HEK293 (cell line): ENCODE results near the gene AR.

Experiments used
- CTCF ChIA-PET: fragments of 350-600 bp; formaldehyde crosslinking; extraction: SDS; loops from one replicate; lab custom pipeline; 2021; ENCODE audit warnings: antibody characterized with exemption; lab: Yijun Ruan, JAX
- POLR2A ChIA-PET: fragments of 300-600 bp; formaldehyde crosslinking; extraction: SDS; loops from one replicate; lab custom pipeline; 2020; ENCODE audit warnings: antibody characterized with exemption, inconsistent platforms; lab: Yijun Ruan, JAX
- H3K27ac ChIP-seq: fragments of 200-500 bp; sonication (Bioruptor generic); 2 replicates; pipeline ENCODE4 v1.5.1; 2014; ENCODE audit warnings: low read depth, low read length, control low read depth, inconsistent platforms; ENCODE audit errors: extremely low read depth
- H3K36me3 ChIP-seq, 2 experiments: fragments of 200-500 bp in 1 of 2; sonication (Bioruptor generic) in 1 of 2; 1 replicate in 1 of 2; 2 replicates in 1 of 2; pipeline ENCODE4 v1.5.1; 2014 to 2017; ENCODE audit warnings: inconsistent platforms in 2 of 2, low read length in 2 of 2; ENCODE audit not compliant: control insufficient read depth in 2 of 2, insufficient read depth in 1 of 2
- H3K4me1 ChIP-seq: fragments of 200-500 bp; sonication (Bioruptor generic); 2 replicates; pipeline ENCODE4 v1.5.1; 2014; ENCODE audit warnings: mild to moderate bottlenecking, low read length, inconsistent platforms; ENCODE audit not compliant: control insufficient read depth, insufficient read depth
- H3K4me3 ChIP-seq: 2 replicates; pipeline ENCODE4 v1.5.1; 2011; ENCODE audit warnings: low read depth, mild to moderate bottlenecking, control low read depth, low read length, moderate library complexity
- H3K9me3 ChIP-seq: fragments of 200-500 bp; sonication (Bioruptor generic); 2 replicates; pipeline ENCODE4 v1.5.1; 2014; ENCODE audit warnings: low read depth, low read length, inconsistent platforms; ENCODE audit not compliant: control insufficient read depth, insufficient read depth
- GLI4 ChIP-seq: fragments of 450-650 bp; formaldehyde crosslinking; IDR thresholded peaks from 2 replicates; pipeline ENCODE4 v1.5.1; 2016; ENCODE audit warnings: missing biosample characterization, missing genetic modification characterization
- SALL2 ChIP-seq: fragments of 450-650 bp; formaldehyde crosslinking; IDR thresholded peaks from 2 replicates; pipeline ENCODE4 v1.5.0; 2017; ENCODE audit warnings: missing biosample characterization, mild to moderate bottlenecking, missing genetic modification characterization, borderline replicate concordance
- YY2 ChIP-seq: fragments of 450-650 bp; formaldehyde crosslinking; IDR thresholded peaks from 2 replicates; pipeline ENCODE4 v1.5.1; 2016; ENCODE audit warnings: missing biosample characterization, missing genetic modification characterization
- ZBTB17 ChIP-seq: fragments of 450-650 bp; formaldehyde crosslinking; IDR thresholded peaks from 2 replicates; pipeline ENCODE4 v1.5.1; 2016; ENCODE audit warnings: missing biosample characterization, missing genetic modification characterization
- ZBTB20 ChIP-seq: fragments of 450-650 bp; formaldehyde crosslinking; IDR thresholded peaks from 2 replicates; pipeline ENCODE4 v1.5.1; 2016; ENCODE audit warnings: missing biosample characterization, missing genetic modification characterization
- ZFP3 ChIP-seq: fragments of 450-650 bp; formaldehyde crosslinking; IDR thresholded peaks from 2 replicates; pipeline ENCODE4 v1.5.1; 2016; ENCODE audit warnings: low read depth, missing biosample characterization, missing genetic modification characterization
- ZNF155 ChIP-seq: fragments of 450-650 bp; formaldehyde crosslinking; IDR thresholded peaks from 2 replicates; pipeline ENCODE4 v1.5.1; 2016; ENCODE audit warnings: missing biosample characterization, missing genetic modification characterization
- ZNF174 ChIP-seq: fragments of 450-650 bp; formaldehyde crosslinking; IDR thresholded peaks from 2 replicates; pipeline ENCODE4 v1.5.0; 2017; ENCODE audit warnings: missing biosample characterization, mild to moderate bottlenecking, missing genetic modification characterization
- ZNF37A ChIP-seq: fragments of 450-650 bp; IDR thresholded peaks from 2 replicates; pipeline ENCODE4 v1.5.1; 2018; ENCODE audit warnings: missing biosample characterization, missing genetic modification characterization
- ZNF394 ChIP-seq: fragments of 450-650 bp; formaldehyde crosslinking; IDR thresholded peaks from 2 replicates; pipeline ENCODE4 v1.5.1; 2016; ENCODE audit warnings: missing biosample characterization, missing genetic modification characterization, mild to moderate bottlenecking, moderate library complexity, borderline replicate concordance
- ZNF433 ChIP-seq: fragments of 450-650 bp; formaldehyde crosslinking; IDR thresholded peaks from 2 replicates; pipeline ENCODE4 v1.5.1; 2016; ENCODE audit warnings: missing biosample characterization, missing genetic modification characterization, low read depth
- ZNF626 ChIP-seq: fragments of 450-650 bp; sonication (Bioruptor Pico); formaldehyde crosslinking; IDR thresholded peaks from 2 replicates; pipeline ENCODE4 v1.5.1; 2018; ENCODE audit warnings: missing biosample characterization, missing genetic modification characterization, inconsistent platforms
- ZNF629 ChIP-seq: fragments of 450-650 bp; formaldehyde crosslinking; IDR thresholded peaks from 2 replicates; pipeline ENCODE4 v1.5.1; 2017; ENCODE audit warnings: missing biosample characterization, missing genetic modification characterization
- ZNF670 ChIP-seq: fragments of 450-650 bp; formaldehyde crosslinking; IDR thresholded peaks from 2 replicates; pipeline ENCODE4 v1.5.1; 2016; ENCODE audit warnings: missing biosample characterization, missing genetic modification characterization, low read depth
- TF ChIP-seq, protein P1 (sequence below): fragments of 450-650 bp; formaldehyde crosslinking; IDR thresholded peaks from 2 replicates; pipeline ENCODE4 v1.5.1; 2016; ENCODE audit warnings: missing biosample characterization, missing genetic modification characterization
- TF ChIP-seq, protein P2 (sequence below): fragments of 450-650 bp; formaldehyde crosslinking; IDR thresholded peaks from 2 replicates; pipeline ENCODE4 v1.5.1; 2016; ENCODE audit warnings: missing biosample characterization, missing genetic modification characterization
- TF ChIP-seq, protein P3 (sequence below): sonication (generic); formaldehyde crosslinking; IDR thresholded peaks from 2 replicates; pipeline ENCODE4 v1.8.1; 2022; ENCODE audit warnings: mild to moderate bottlenecking, moderate library complexity, missing genetic modification reagents
- TF ChIP-seq, protein P4 (sequence below): fragments of 450-650 bp; formaldehyde crosslinking; IDR thresholded peaks from 2 replicates; pipeline ENCODE4 v1.5.1; 2016; ENCODE audit warnings: missing biosample characterization, missing genetic modification characterization, borderline replicate concordance
- TF ChIP-seq, protein P5 (sequence below): fragments of 450-650 bp; formaldehyde crosslinking; IDR thresholded peaks from 2 replicates; pipeline ENCODE4 v1.5.1; 2016; ENCODE audit warnings: missing biosample characterization, missing genetic modification characterization

AR gene

DNA sequence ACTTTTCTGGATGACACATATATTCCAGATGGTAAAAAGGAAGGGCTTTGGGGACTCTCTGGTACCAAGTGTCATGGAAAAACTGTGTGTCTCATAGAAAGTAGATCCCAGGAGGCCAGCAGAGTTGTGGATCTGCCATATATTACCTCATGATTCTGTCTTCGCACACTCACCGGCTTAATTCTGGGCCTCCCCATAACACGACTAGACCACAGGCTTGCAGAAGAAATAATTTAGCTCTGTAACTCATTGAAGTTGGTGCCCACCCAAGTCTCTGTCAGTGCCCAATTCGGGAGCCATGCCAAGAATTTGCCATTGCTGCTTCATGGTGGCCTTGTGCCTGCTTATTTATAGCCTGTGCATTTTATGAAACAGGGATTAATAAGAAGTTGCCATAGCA is 104.5 kb downstream of the AR start:
- H3K36me3 ChIP-seq: peaks cover 0 to 30% of the 10 kb centered on the region in 2 experiments; a peak in 1 of 3 replicates
- TF ChIP-seq ZNF155 (tag by site-specific recombination) (no peak), ZNF670 (tag by site-specific recombination) (no peak), ZNF433 (tag by site-specific recombination) (no peak), ZNF626 (no peak), ZNF174 (tag by site-specific recombination) (no peak), GLI4 (tag by site-specific recombination) (no peak), ZBTB20 (tag by site-specific recombination) (no peak), ZBTB17 (tag by site-specific recombination) (no peak), ZNF629 (tag by site-specific recombination) (no peak), ZNF394 (no peak), ZFP3 (no peak), ZNF37A (tag by site-specific recombination) (no peak), YY2 (tag by site-specific recombination) (no peak), SALL2 (tag by site-specific recombination) (no peak)
- TF ChIP-seq, protein P1, sequence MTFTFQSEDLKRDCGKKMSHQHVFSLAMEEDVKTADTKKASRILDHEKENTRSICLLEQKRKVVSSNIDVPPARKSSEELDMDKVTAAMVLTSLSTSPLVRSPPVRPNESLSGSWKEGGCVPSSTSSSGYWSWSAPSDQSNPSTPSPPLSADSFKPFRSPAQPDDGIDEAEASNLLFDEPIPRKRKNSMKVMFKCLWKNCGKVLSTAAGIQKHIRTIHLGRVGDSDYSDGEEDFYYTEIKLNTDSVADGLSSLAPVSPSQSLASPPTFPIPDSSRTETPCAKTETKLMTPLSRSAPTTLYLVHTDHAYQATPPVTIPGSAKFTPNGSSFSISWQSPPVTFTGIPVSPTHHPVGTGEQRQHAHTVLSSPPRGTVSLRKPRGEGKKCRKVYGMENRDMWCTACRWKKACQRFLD (tag by site-specific recombination): no peak
- TF ChIP-seq, protein P2, sequence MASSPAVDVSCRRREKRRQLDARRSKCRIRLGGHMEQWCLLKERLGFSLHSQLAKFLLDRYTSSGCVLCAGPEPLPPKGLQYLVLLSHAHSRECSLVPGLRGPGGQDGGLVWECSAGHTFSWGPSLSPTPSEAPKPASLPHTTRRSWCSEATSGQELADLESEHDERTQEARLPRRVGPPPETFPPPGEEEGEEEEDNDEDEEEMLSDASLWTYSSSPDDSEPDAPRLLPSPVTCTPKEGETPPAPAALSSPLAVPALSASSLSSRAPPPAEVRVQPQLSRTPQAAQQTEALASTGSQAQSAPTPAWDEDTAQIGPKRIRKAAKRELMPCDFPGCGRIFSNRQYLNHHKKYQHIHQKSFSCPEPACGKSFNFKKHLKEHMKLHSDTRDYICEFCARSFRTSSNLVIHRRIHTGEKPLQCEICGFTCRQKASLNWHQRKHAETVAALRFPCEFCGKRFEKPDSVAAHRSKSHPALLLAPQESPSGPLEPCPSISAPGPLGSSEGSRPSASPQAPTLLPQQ (tag by site-specific recombination): no peak
- TF ChIP-seq, protein P3, sequence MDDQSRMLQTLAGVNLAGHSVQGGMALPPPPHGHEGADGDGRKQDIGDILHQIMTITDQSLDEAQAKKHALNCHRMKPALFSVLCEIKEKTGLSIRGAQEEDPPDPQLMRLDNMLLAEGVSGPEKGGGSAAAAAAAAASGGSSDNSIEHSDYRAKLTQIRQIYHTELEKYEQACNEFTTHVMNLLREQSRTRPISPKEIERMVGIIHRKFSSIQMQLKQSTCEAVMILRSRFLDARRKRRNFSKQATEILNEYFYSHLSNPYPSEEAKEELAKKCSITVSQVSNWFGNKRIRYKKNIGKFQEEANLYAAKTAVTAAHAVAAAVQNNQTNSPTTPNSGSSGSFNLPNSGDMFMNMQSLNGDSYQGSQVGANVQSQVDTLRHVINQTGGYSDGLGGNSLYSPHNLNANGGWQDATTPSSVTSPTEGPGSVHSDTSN: no peak
- TF ChIP-seq, protein P4, sequence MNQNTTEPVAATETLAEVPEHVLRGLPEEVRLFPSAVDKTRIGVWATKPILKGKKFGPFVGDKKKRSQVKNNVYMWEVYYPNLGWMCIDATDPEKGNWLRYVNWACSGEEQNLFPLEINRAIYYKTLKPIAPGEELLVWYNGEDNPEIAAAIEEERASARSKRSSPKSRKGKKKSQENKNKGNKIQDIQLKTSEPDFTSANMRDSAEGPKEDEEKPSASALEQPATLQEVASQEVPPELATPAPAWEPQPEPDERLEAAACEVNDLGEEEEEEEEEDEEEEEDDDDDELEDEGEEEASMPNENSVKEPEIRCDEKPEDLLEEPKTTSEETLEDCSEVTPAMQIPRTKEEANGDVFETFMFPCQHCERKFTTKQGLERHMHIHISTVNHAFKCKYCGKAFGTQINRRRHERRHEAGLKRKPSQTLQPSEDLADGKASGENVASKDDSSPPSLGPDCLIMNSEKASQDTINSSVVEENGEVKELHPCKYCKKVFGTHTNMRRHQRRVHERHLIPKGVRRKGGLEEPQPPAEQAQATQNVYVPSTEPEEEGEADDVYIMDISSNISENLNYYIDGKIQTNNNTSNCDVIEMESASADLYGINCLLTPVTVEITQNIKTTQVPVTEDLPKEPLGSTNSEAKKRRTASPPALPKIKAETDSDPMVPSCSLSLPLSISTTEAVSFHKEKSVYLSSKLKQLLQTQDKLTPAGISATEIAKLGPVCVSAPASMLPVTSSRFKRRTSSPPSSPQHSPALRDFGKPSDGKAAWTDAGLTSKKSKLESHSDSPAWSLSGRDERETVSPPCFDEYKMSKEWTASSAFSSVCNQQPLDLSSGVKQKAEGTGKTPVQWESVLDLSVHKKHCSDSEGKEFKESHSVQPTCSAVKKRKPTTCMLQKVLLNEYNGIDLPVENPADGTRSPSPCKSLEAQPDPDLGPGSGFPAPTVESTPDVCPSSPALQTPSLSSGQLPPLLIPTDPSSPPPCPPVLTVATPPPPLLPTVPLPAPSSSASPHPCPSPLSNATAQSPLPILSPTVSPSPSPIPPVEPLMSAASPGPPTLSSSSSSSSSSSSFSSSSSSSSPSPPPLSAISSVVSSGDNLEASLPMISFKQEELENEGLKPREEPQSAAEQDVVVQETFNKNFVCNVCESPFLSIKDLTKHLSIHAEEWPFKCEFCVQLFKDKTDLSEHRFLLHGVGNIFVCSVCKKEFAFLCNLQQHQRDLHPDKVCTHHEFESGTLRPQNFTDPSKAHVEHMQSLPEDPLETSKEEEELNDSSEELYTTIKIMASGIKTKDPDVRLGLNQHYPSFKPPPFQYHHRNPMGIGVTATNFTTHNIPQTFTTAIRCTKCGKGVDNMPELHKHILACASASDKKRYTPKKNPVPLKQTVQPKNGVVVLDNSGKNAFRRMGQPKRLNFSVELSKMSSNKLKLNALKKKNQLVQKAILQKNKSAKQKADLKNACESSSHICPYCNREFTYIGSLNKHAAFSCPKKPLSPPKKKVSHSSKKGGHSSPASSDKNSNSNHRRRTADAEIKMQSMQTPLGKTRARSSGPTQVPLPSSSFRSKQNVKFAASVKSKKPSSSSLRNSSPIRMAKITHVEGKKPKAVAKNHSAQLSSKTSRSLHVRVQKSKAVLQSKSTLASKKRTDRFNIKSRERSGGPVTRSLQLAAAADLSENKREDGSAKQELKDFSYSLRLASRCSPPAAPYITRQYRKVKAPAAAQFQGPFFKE (tag by site-specific recombination): no peak
- TF ChIP-seq, protein P5, sequence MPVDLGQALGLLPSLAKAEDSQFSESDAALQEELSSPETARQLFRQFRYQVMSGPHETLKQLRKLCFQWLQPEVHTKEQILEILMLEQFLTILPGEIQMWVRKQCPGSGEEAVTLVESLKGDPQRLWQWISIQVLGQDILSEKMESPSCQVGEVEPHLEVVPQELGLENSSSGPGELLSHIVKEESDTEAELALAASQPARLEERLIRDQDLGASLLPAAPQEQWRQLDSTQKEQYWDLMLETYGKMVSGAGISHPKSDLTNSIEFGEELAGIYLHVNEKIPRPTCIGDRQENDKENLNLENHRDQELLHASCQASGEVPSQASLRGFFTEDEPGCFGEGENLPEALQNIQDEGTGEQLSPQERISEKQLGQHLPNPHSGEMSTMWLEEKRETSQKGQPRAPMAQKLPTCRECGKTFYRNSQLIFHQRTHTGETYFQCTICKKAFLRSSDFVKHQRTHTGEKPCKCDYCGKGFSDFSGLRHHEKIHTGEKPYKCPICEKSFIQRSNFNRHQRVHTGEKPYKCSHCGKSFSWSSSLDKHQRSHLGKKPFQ: no peak
- TF ChIP-seq, all 188 proteins: peak for 0
- no peaks in the 10 kb centered on the region for H3K9me3 ChIP-seq
- no peaks in the 10 kb centered on the region for H3K4me1 ChIP-seq
- CTCF ChIA-PET: no interaction called here
- no peak overlapping the region for H3K27ac ChIP-seq
- no peak overlapping the region for H3K4me3 ChIP-seq
- POLR2A ChIA-PET: no interaction called here
